GM21360 (cell line): ENCODE measurements around the gene LYSMD1.
A peak's percentile ranks its signal among the peaks of the same experiment; 100 is the strongest.
"Not testable (repeated sequence)": the region's sequence is repeated elsewhere in the genome, so short reads cannot be mapped to it uniquely, and the experiment has no call there.

ENCODE experiments used
- ATAC-seq: cut with Tn5 transposase; IDR thresholded peaks from one replicate; pipeline ENCODE4 v1.9.1; 2021; ENCODE audit warnings: mild to moderate bottlenecking, moderate library complexity; ENCODE audit not compliant: unreplicated experiment

The LYSMD1 gene

DNA sequence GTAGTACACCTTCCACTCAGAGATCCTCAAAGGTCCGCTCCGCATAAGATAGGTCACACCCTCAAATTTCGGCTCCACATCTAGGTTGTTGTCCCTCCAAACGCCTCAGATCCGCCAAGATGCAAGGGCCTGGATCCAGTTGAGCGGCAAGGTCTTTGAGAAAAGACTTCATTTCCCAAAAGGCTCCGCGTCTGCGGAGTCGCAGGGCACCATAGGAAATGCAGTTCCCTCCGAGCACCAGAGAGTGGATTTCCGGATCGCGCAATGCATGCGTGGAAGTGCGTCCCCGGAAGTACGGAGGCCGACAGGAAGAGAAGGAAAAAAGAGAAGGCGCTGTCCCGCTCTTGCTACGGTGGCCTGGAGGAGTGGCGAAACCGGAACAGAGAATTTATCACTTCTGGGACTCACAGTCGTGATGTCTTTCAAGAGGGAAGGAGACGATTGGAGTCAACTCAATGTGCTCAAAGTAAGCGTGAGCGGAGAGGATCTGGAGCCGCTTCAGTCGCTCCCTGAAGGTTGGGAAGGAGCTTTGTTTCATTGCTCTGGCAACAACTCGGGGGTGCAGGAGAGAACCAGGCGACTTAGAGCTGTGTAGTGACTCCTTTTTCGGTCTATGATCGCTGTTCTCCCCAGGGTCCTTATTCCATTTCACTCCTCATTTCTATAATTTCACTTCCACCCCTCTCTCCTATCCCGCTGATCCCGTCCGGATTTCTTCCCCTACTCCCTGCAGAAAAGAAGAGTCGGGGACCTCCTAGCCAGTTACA is at the start of gene LYSMD1, which contains the start of gene SCNM1:
LYSMD1 (minus strand) TSS at position 165 of the 767 bp plus-strand sequence. CDS start 644 bp downstream, outside the sequence.
SCNM1 (plus strand) TSS at position 407 of the 767 bp plus-strand sequence; CDS start at position 416, 9 bp downstream.
- peak; percentile 83 for ATAC-seq

DNA sequence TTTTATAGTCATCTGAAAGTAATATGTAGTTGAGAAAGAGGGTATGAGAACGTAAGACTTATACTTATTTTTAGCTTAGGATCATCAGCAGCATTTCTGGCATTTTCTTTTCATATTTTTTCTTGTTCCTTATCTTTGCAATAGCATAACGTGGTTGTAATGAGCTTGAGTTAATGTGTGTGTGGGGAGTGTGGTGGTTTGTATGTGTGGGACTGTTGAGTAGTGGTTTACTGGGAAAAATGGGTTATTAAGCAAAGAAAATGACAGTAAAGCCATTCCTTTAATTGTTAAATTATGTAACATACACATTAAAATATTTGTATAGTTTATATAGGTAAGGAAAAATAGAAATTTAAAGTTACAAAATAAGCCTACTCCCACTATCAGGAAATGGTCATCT is 47.9 kb upstream of the LYSMD1 start:
- ATAC-seq, result no peak

GRCh38 chr1:151211972-151212705 is 46.4 kb upstream of the LYSMD1 start:
- ATAC-seq, result no peak

DNA sequence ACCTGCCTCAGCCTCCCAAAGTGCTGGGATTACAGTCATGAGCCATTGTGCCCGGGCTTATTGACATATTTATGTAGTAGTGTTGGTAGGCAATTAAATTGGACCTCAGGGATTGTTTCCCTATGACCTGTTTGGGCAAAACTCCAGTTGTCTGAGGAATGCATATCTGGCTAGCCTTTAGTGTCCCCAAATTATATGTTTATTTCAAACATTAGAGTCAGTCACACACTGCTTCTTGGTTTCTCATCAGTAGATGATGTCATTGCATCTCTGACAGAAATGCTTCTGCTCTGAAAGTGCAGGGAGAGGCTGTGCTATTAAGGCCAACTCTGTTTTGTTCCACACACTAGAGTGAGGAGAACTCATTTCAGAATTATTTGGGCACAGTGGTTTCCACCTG is 45.1 kb upstream of the LYSMD1 start:
- no peak for ATAC-seq

DNA sequence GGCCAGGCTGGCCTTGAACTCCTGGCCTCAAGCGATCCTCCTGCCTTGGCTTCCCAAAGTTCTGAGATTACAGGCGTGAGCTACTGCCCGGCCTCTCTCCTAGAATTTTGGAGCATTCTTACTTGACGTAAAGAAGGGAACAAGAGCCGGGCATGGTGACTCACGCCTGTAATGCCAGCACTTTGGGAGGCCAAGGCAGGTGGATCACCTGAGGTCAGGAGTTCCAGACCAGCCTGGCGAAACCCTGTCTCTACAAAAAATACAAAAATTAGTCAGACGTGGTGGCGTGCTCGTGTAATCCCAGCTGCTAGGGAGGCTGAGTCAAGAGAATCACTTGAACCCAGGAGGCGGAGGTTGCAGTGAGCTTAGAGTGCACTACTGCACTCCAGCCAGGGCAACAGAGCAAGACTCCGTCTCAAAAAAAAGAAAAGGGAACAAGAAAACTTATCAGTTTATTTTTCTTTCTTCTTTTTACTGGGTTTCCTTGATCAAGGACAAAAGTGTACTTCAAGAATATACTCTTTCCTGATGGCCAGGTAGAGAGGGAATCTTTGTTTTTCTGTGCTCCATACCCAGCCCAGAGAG is 39.8 kb upstream of the LYSMD1 start:
- not testable (repeated sequence) for ATAC-seq

- ATAC-seq, result no peak
These were observed 34.3 kb upstream of the LYSMD1 start for GRCh38 chr1:151199873-151200581.

DNA sequence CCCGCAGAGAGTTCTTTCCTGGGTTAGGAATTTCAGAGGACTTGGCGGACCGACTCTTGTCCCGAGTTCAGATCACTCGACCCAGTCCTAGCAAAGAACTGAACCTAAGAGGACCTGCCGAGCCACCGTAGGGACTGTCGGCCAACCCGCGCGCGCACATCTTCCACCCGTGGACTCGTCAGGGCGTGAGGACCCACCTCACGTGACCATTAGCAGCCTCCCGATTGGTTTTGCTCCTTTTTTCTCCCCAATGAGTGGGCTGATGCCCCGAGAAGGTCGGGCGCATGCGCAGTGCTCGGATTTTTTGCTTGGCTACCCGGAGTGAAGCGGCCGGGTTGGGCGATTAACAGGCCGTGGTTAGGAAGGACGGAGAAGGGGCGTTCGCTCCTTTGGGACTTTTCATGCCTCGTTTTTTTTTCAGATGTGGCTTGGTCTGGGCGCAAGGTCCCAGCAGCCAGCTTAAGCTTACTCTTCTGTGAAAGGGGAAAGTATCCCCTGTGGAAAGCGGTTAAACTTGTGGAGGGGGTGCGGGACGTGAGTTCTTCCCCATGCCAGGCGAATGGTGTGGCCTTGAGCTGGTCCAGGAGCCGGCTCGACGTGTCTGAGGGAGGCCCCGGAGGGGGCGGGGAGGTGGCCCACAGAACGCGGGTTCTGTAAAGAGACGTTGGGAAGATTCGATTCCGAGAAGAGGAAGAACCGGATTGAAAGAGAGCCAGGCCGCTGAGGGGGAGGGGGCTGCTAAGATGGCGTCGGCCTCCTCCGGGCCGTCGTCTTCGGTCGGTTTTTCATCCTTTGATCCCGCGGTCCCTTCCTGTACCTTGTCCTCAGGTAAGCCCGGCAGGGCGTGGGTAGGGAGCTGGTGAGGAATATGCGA is 32.8 kb upstream of the LYSMD1 start, which contains the start of gene PIP5K1A:
PIP5K1A (plus strand) TSS at position 299 of the 874 bp plus-strand sequence; CDS start at position 744, 445 bp downstream.
- peak; percentile 74 for ATAC-seq

GRCh38 chr1:151197863-151198253 is 32.2 kb upstream of the LYSMD1 start:
- no peak for ATAC-seq

- ATAC-seq, result no peak
These were observed 30.6 kb upstream of the LYSMD1 start for GRCh38 chr1:151196292-151196800.

GRCh38 chr1:151194894-151195594 is 29.3 kb upstream of the LYSMD1 start:
- not testable (repeated sequence) for ATAC-seq

DNA sequence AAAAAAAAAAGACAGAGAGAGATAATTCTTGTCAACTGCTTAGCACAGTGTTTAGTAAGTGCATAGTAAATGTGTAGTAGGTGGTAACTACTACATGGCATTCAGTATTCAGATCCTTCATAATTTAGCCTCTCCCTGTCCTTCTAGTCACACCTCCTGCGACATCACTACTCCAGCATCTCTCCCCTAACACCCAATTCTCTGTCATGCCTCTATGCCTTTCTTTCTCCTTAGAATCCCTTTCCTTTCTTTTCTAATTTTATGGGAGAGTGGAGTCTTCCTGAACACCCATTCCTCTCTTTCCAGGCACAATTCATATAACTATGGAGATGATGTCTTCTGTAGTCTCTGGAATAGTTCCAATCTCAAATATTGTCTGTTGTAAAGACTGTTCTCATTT is 28.2 kb upstream of the LYSMD1 start:
- no peak for ATAC-seq

- no peak for ATAC-seq
These were observed 27.6 kb upstream of the LYSMD1 start for GRCh38 chr1:151193304-151193703.

DNA sequence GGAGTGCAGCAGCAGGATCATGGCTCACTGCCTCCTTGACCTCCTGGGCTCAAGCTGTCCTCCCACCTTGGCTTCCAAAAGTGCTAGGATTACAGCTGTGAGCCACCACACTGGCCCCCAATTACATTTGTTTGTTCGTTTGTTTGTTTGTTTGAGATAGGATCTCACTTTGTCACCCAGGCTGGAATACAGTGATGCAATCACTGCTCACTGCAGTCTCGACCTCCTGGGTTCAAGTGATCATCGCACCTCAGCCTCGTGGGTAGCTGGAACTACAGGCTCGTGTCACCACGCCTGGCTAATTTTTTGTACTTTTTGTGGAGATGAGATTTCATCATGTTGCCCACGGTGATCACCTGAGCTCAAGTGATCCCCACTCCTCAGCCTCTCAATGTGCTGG is 26.3 kb upstream of the LYSMD1 start:
- ATAC-seq, result no peak

DNA sequence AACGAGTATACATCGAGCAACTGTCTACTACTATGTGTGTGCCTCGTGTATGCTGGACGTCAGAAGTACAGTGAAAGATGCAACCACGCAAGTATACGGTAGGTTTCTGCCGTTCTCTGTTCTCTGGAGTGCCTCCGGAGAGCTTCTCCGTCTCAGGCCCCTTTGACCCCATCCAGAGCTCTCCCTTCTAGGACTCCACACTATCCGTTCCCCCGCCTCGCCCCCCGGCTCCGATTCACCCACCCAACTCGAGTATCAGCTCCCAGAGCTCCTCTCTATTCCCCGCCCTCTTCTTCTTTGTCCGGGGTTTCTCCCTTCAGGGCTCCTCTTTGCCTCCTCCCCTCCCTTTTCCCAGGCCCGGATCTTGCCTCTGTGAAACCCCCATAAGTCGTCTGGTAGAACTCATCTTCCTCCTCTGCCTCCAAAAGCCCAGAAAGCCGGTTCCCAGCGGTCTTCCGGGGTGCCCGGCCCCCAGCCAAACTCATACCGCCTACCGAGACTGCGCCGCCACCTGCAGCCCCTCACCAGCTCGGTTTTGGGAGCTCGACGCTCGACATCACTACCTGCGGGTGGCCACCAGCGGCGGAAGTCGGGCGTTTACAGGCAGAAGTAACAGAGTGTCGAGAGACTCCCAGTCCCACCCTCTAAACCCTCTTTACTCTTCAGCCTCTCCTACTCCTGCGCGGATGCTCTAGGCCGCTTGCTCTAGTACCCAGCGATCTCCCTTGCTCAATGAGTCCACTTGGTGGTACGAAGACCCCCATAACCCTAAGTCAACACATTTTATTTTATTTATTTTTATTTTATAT is 24.1 kb upstream of the LYSMD1 start, which contains the start of gene VPS72:
VPS72 (minus strand) TSS at position 561 of the 809 bp plus-strand sequence; CDS start at position 485, 76 bp downstream.
- ATAC-seq, result peak; percentile 82

- not testable (repeated sequence) for ATAC-seq
These were observed 23.0 kb upstream of the LYSMD1 start for GRCh38 chr1:151188667-151189066.

DNA sequence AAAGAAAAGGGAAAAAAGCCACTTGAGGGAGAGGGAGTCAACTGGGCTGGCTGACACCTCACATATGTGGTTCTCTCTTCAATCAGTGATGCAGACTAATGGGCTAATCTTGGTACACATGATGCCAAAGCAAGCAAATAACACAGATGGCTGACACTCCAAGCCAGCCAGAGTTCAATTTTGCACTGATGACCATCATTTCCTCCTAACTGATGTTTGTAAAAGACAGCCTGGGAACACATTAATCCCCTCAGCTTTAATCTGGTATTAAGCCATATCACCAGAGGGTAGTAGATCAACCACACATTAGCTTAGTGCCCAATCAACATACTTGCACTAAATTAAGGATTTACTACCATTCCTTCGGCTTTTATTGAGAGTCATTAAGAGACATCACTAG is 21.5 kb upstream of the LYSMD1 start:
- no peak for ATAC-seq

DNA sequence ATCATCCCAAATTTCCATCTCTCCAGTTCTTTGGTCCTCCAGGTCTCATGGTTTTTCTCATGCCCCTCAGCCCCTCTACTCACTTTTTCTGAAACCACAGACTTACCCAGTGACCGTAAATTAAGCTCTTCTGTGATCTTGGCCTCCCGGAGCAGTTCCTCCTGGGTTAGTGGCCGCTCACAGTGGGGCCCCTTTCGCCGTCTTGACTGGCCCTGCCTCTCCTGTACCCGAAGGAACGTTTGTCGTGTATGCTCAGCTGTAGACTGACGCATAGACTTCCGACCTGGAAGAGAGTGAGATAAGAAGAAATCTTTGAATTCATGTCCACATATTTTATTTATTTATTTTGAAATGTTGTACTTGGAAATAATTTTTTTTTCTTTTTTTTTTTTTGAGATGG is 18.5 kb upstream of the LYSMD1 start:
- no peak for ATAC-seq

GRCh38 chr1:151176514-151177045 is 10.9 kb upstream of the LYSMD1 start:
- no peak for ATAC-seq
